GM23338 (cell line): Measurements from ENCODE around the gene TBCD. TPM values are rescaled to one million over a fixed set of nuclear protein-coding genes. Genes with fewer than 3 reads are reported as not detected.

Experiments used
- ATAC-seq: fragments of 200-7000 bp; cut with Tn5 transposase; 3 replicates; pipeline ENCODE4 v1.9.1; 2020
- DNase-seq: peaks from one replicate; pipeline ENCODE4 v3.0.0-alpha.2; 2015; ENCODE audit warnings: low spot score
- H2AFZ ChIP-seq: fragments of 200-600 bp; sonication (generic); 2 replicates; pipeline ENCODE4 v1.8.0; 2016; ENCODE audit warnings: antibody characterized with exemption, mild to moderate bottlenecking, moderate library complexity
- H3F3A ChIP-seq: fragments of 200-600 bp; sonication (generic); replicated peaks from 2 replicates; pipeline ENCODE4 v1.8.0; 2017; ENCODE audit warnings: antibody characterized with exemption, mixed run types, low read depth
- H3K27ac ChIP-seq: fragments of 200-600 bp; sonication (generic); 2 replicates; pipeline ENCODE4 v1.6.1; 2016; ENCODE audit warnings: low read depth
- H3K27me3 ChIP-seq: fragments of 200-600 bp; sonication (generic); 2 replicates; pipeline ENCODE4 v1.8.0; 2016; ENCODE audit warnings: mild to moderate bottlenecking, mixed run types, moderate library complexity; ENCODE audit not compliant: insufficient read depth
- H3K36me3 ChIP-seq: fragments of 200-600 bp; sonication (generic); 2 replicates; pipeline ENCODE4 v1.8.0; 2016; ENCODE audit warnings: mild to moderate bottlenecking; ENCODE audit not compliant: insufficient read depth
- H3K4me1 ChIP-seq: fragments of 200-600 bp; sonication (generic); 2 replicates; pipeline ENCODE4 v1.8.0; 2016; ENCODE audit warnings: mild to moderate bottlenecking, moderate library complexity; ENCODE audit not compliant: insufficient read depth
- H3K4me2 ChIP-seq: fragments of 200-600 bp; sonication (generic); 2 replicates; pipeline ENCODE4 v1.7.1; 2017; ENCODE audit warnings: mixed run types
- H3K4me3 ChIP-seq: fragments of 200-600 bp; sonication (generic); 2 replicates; pipeline ENCODE4 v1.6.1; 2016; ENCODE audit warnings: mixed run types
- H3K79me2 ChIP-seq: fragments of 200-600 bp; sonication (generic); replicated peaks from 2 replicates; pipeline ENCODE4 v1.8.0; 2017; ENCODE audit warnings: mild to moderate bottlenecking; ENCODE audit not compliant: insufficient read depth
- H3K9me2 ChIP-seq: fragments of 200-600 bp; sonication (generic); 2 replicates; pipeline ENCODE4 v1.8.0; 2017; ENCODE audit not compliant: insufficient read depth
- H4K20me1 ChIP-seq: fragments of 200-600 bp; sonication (generic); replicated peaks from 2 replicates; pipeline ENCODE4 v1.8.0; 2017; ENCODE audit warnings: mild to moderate bottlenecking; ENCODE audit not compliant: insufficient read depth
- H3K27ac Mint-ChIP-seq: 2 replicates; pipeline ENCODE4 v1.8.0; 2020; ENCODE audit warnings: inconsistent platforms, mild to moderate bottlenecking, moderate library complexity, mixed read lengths
- H3K27me3 Mint-ChIP-seq: 3 replicates; pipeline ENCODE4 v1.8.0; 2022; ENCODE audit warnings: low read depth, mild to moderate bottlenecking, moderate library complexity, mixed read lengths, inconsistent platforms; ENCODE audit not compliant: insufficient read depth, poor library complexity
- H3K36me3 Mint-ChIP-seq: 3 replicates; pipeline ENCODE4 v1.8.0; 2021; ENCODE audit warnings: low read depth, mild to moderate bottlenecking, inconsistent platforms, moderate library complexity, mixed read lengths
- H3K4me1 Mint-ChIP-seq: 3 replicates; pipeline ENCODE4 v1.8.0; 2020; ENCODE audit warnings: mild to moderate bottlenecking, inconsistent platforms, mixed read lengths
- H3K4me3 Mint-ChIP-seq: 3 replicates; pipeline ENCODE4 v1.8.0; 2021; ENCODE audit warnings: moderate library complexity, mild to moderate bottlenecking, inconsistent platforms, mixed read lengths
- H3K9me3 Mint-ChIP-seq: 3 replicates; pipeline ENCODE4 v1.8.0; 2020; ENCODE audit warnings: moderate library complexity, mild to moderate bottlenecking, inconsistent platforms, mixed read lengths
- CTCF ChIP-seq, 2 experiments: fragments of 200-600 bp in 1 of 2; sonication (generic) in 1 of 2; conservative IDR thresholded peaks; 2 replicates each; pipeline versions ENCODE4 v1.5.1 to v1.6.1; 2016 to 2017; ENCODE audit warnings: antibody characterized with exemption in 2 of 2, low read depth in 2 of 2, mild to moderate bottlenecking in 2 of 2, moderate library complexity in 1 of 2
- ZNF462 ChIP-seq: fragments of 250-450 bp; sonication (Bioruptor Pico); IDR thresholded peaks from 2 replicates; pipeline ENCODE4 v1.5.0; 2020; ENCODE audit warnings: mild to moderate bottlenecking, moderate library complexity
- polyA plus RNA-seq: library from polyadenylated mRNA; unstranded; fragments of >200 nt; fragmentation: Nextera tagmentation; extraction: Ambion mirVana; gene quantifications from 2 replicates; pipeline ENCODE4 v1.2.1, GENCODE V29; 2016
- total RNA-seq: library from RNA; depleted of rRNA; stranded (reverse); fragments of >200 nt; shearing (Covaris generic); gene quantifications from 2 replicates; pipeline ENCODE4 v1.2.3, GENCODE V29; 2014

The TBCD gene
- total and polyA plus RNA-seq, 2 experiments from 2014 or later = 75.0 to 116 TPM

GRCh38 chr17:82876602-82877379 lies 124.9 kb downstream of the TBCD start:
- peak overlapping the region; percentile 68; the same call in 1 of the 2 replicates for H3K27ac ChIP-seq
- no peaks in the 10 kb centered on the region for H3F3A ChIP-seq
- Mint-ChIP-seq H3K9me3 (no peaks in the 10 kb centered on the region), H3K36me3 (peaks cover 15% of the 10 kb centered on the region; the same call in 2 of the 3 replicates), H3K27ac (no peak overlapping the region), H3K4me3 (no peak overlapping the region), H3K27me3 (no peaks in the 10 kb centered on the region), H3K4me1 (peaks cover 34% of the 10 kb centered on the region)
- DNase-seq (peak; percentile 36), ATAC-seq (peak; percentile 55)
- H3K4me3 ChIP-seq = no peak overlapping the region
- no peak overlapping the region for H2AFZ ChIP-seq
- H3K27me3 ChIP-seq = no peaks in the 10 kb centered on the region
- H3K9me2 ChIP-seq = no peaks in the 10 kb centered on the region
- no peak overlapping the region for H3K4me2 ChIP-seq
- TF ChIP-seq CTCF (conservative IDR thresholded peaks at IDR 0.05; ENCODE audit: low read depth in 2 of 2) (peak in 1 of 2 experiments; percentile 5; a peak in 1 of 4 replicates), ZNF462 (CRISPR knock-in tag) (no peak)
- H4K20me1 ChIP-seq = no peaks in the 10 kb centered on the region
- no peaks in the 10 kb centered on the region for H3K4me1 ChIP-seq
- peaks cover 68% of the 10 kb centered on the region for H3K79me2 ChIP-seq
- no peaks in the 10 kb centered on the region; the same call in 1 of the 2 replicates for H3K36me3 ChIP-seq
